Measurements from ENCODE around the gene MSI2. TPM values are rescaled to one million over a fixed set of nuclear protein-coding genes. Genes with fewer than 3 reads are reported as not detected.
A peak's percentile ranks its signal among the peaks of the same experiment; 100 is the strongest.
"Not testable (repeated sequence)": the region's sequence is repeated elsewhere in the genome, so short reads cannot be mapped to it uniquely, and the experiment has no call there.

The MSI2 gene
- total RNA-seq, 1 donor from 2014 or later, result 21.1 TPM

DNA sequence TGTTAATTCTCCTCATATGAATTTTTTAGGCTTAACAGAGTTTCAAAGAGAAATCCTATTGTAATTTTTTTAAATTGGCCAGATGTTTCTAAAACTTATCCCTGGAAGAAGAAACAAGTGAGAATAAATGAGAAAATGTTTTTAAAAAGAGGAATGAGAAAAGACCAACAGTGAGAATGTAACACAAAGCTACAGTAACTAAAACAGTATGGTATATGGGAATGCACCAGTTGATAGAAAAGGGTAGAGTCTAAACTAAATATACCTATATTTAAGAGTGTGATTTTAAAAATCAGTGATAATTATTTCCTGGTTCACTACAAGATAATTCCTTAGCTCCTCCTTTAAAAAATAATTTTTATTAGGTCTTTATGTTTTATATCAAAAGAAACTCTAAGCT, 360.9 kb downstream of the MSI2 start:
- no peak for FAIRE-seq
- TF ChIP-seq, protein P1, sequence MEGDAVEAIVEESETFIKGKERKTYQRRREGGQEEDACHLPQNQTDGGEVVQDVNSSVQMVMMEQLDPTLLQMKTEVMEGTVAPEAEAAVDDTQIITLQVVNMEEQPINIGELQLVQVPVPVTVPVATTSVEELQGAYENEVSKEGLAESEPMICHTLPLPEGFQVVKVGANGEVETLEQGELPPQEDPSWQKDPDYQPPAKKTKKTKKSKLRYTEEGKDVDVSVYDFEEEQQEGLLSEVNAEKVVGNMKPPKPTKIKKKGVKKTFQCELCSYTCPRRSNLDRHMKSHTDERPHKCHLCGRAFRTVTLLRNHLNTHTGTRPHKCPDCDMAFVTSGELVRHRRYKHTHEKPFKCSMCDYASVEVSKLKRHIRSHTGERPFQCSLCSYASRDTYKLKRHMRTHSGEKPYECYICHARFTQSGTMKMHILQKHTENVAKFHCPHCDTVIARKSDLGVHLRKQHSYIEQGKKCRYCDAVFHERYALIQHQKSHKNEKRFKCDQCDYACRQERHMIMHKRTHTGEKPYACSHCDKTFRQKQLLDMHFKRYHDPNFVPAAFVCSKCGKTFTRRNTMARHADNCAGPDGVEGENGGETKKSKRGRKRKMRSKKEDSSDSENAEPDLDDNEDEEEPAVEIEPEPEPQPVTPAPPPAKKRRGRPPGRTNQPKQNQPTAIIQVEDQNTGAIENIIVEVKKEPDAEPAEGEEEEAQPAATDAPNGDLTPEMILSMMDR (IDR thresholded peaks at IDR 0.05; ENCODE audit: insufficient read depth, low read length, severe bottlenecking), result no peak
- Histone ChIP-seq H3K4me3 (ENCODE audit: low read depth, low read length) (no peak overlapping the region), H3K36me3 (ENCODE audit: control insufficient read depth, insufficient read depth, low read length) (peaks cover 5% of the 10 kb centered on the region), H3K27me3 (ENCODE audit: control insufficient read depth, insufficient read depth, low read length) (no peaks in the 10 kb centered on the region)
- DNase-seq (ENCODE audit: low read depth), result no peak

DNA sequence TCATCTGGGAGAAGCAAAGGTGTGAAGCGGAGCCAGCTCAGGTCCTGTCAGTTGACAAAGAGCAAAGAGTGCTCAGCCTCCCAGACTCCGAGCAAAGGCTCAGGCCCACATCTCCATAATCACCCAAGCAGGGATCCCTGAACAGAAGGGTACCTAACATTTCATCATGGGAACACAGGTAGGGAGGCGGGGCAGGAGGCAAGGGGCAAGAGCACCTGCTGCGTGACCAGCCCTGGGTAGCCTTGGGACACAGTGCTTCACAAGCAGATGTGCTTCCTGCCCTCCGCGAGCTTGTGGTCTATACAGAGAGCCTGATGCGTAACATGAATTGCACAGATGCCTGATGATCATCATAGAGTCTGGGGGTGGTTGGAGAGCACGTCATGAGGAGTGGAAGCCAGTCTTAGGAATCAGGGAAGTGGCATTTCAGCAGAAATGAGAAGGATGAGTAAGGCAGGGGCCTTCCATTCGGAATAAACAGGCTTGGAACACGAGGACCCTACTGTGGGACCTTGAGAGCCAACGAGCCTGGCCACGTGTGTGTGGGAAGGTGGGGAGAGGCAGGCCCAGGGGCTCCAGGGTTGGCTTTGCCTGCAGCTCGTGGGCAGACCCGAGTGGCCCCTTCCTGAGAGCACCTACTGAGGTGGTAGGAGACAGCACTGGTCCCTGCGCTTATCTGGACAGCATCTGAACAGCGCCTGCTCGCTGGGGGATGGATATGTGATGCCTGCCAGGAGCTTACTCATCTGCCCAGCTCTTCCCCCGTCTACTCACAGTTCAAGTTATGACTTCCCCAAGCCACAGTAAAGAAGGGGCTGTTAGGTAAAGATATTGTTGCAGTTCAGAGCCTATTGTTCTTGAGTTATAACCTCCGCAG, 363.0 kb downstream of the MSI2 start:
- H3K4me3 ChIP-seq (ENCODE audit: low read depth, low read length), result no peak overlapping the region
- peaks cover 5% of the 10 kb centered on the region for H3K36me3 ChIP-seq (ENCODE audit: control insufficient read depth, insufficient read depth, low read length)
- DNase-seq (ENCODE audit: low read depth), result no peak
- H3K27me3 ChIP-seq (ENCODE audit: control insufficient read depth, insufficient read depth, low read length), result no peaks in the 10 kb centered on the region
- no peak for FAIRE-seq
- TF ChIP-seq, protein P1 (IDR thresholded peaks at IDR 0.05; ENCODE audit: insufficient read depth, low read length, severe bottlenecking), result no peak

DNA sequence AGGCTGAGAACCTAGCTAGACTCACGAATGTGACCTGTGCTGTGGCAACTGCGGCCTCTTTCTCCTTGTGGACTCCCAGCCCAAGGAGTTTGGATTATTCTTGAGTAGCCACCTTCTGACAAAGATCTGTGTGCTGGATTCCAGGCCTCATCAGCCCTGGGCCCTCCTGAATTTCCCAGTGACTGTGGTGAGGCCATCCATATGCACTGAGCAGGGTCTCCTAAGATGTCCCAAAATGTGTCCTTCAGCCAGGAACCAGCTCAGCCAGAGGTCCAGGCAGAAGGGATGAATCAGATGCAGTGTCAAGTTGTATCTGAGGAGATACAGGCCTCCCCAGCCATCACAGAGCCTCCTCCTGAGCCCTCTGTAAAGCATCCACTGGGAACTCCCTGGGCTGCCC, 364.3 kb downstream of the MSI2 start:
- no peak overlapping the region for H3K4me3 ChIP-seq (ENCODE audit: low read depth, low read length)
- FAIRE-seq (no peak), DNase-seq (ENCODE audit: low read depth) (no peak)
- H3K36me3 ChIP-seq (ENCODE audit: control insufficient read depth, insufficient read depth, low read length), result peaks cover 5% of the 10 kb centered on the region
- TF ChIP-seq, protein P1 (IDR thresholded peaks at IDR 0.05; ENCODE audit: insufficient read depth, low read length, severe bottlenecking), result no peak
- H3K27me3 ChIP-seq (ENCODE audit: control insufficient read depth, insufficient read depth, low read length), result no peaks in the 10 kb centered on the region

DNA sequence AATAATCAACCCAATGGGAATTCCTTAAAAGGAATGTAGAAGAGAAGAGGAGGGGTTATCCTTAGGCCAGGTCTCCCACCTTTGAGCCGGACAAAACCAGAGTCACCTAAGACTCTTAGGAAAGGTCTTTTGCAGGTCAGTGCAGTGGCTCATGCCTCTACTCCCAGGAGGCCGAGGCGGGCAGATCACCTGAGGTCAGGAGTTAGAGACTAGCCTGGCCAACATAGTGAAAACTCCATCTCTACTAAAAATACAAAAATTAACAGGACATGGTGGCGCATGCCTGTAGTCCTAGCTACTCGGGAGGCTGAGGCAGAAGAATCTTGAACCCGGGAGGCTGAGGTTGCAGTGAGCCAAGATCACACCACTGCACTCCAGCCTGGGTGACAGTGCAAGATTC, 365.5 kb downstream of the MSI2 start:
- FAIRE-seq; H3K27me3 ChIP-seq (ENCODE audit: control insufficient read depth, insufficient read depth, low read length); DNase-seq (ENCODE audit: low read depth); H3K36me3 ChIP-seq (ENCODE audit: control insufficient read depth, insufficient read depth, low read length); H3K4me3 ChIP-seq (ENCODE audit: low read depth, low read length): not testable (repeated sequence)

DNA sequence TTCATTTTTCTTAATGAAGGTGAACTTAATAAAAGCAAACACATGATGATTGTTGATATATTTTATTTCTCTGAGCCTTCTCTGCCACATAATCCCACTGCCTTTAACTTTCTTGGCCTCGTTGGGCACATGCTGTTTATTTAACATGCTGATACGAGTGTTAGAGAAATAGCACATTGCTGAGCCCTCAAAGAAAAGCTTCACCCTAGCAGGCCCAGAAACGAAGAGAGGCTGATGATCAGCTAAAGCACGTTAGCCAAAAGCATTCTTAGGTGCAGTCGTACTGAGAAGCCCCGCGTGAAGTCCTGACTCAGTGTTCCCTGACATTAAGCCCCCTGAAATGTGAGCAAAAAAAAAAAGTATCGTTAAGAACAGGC, 366.0 kb downstream of the MSI2 start:
- no peak for FAIRE-seq

DNA sequence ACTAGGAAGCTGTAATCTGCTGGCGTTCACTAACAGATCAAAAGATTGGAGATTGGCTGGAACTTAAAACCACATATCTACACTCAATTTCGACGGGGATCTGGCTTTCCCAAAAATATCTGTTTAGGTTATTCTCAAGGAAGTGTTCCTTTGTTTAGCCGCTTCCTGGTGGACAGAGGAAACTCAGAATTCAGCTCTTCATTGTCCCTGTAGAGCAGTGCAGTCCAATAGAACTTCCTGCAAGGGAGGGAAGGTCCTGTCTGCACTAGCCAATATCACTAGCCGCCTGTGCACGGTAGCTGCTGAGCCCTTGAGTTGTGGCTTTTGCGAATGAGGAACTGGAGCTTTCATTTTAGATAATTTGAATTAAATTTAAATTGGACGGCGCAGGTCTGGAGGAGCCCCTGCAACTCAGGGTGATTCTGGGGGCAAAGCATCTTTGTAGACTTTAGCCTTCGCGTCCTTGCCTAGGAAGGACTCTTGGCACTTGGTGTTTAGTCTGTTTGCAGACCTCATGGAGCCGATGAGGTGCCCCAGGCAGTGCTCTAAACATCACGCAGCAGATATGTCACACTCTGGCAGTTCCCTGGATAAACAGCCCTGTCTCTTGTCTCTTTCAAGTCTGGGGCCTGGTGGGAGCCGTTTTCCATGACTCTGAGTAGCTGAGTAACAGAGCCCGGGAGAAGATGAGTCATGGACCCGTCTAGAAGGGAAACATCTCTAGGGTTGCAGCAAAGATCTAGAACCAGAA, 366.5 kb downstream of the MSI2 start:
- H3K27me3 ChIP-seq (ENCODE audit: control insufficient read depth, insufficient read depth, low read length), result no peaks in the 10 kb centered on the region
- no peak overlapping the region for H3K4me3 ChIP-seq (ENCODE audit: low read depth, low read length)
- peaks cover 4% of the 10 kb centered on the region for H3K36me3 ChIP-seq (ENCODE audit: control insufficient read depth, insufficient read depth, low read length)
- DNase-seq (ENCODE audit: low read depth), result peak; percentile 48
- no peak for FAIRE-seq
- TF ChIP-seq, protein P1 (IDR thresholded peaks at IDR 0.05; ENCODE audit: insufficient read depth, low read length, severe bottlenecking), result no peak

More for the DNA sequence above, 366.0 kb downstream of the MSI2 start:
- H3K36me3 ChIP-seq (ENCODE audit: control insufficient read depth, insufficient read depth, low read length), result peaks cover 4% of the 10 kb centered on the region
- TF ChIP-seq, protein P1 (IDR thresholded peaks at IDR 0.05; ENCODE audit: insufficient read depth, low read length, severe bottlenecking), result no peak
- DNase-seq (ENCODE audit: low read depth), result no peak
- no peak overlapping the region for H3K4me3 ChIP-seq (ENCODE audit: low read depth, low read length)
- H3K27me3 ChIP-seq (ENCODE audit: control insufficient read depth, insufficient read depth, low read length), result no peaks in the 10 kb centered on the region

Data from bronchial epithelial cell (primary cell).